CD4-positive, alpha-beta memory T cell (primary cell): ENCODE results near the gene PGGHG. TPM values are rescaled to one million over a fixed set of nuclear protein-coding genes. Genes with fewer than 3 reads are reported as not detected.

ENCODE experiments used
- CTCF ChIA-PET: fragments of 350-600 bp; sonication (Branson Sonifier 250); formaldehyde crosslinking; loops from one replicate; lab custom pipeline; 2021; ENCODE audit warnings: inconsistent platforms; ENCODE audit not compliant: partially characterized antibody; lab: Charles Lee
- POLR2A ChIA-PET: fragments of 350-600 bp; sonication (Branson Sonifier 250); formaldehyde crosslinking; loops from one replicate; lab custom pipeline; 2021; ENCODE audit not compliant: partially characterized antibody; lab: Charles Lee
- DNase-seq, 5 donors: peaks; one replicate each; pipeline versions ENCODE4 v3.0.0 to v3.0.0-alpha.2; 2020 to 2022; ENCODE audit warnings: mixed read lengths in 1 of 5
- H3K27ac ChIP-seq: one replicate; pipeline ENCODE4 v1.7.0; 2013; ENCODE audit warnings: low read depth, low read length
- H3K27me3 ChIP-seq: 2 replicates; pipeline ENCODE4 v1.7.0; 2013; ENCODE audit warnings: mild to moderate bottlenecking, low read length, moderate library complexity; ENCODE audit not compliant: insufficient read depth
- H3K36me3 ChIP-seq: 2 replicates; pipeline ENCODE4 v1.7.0; 2013; ENCODE audit warnings: mild to moderate bottlenecking, low read length, moderate library complexity; ENCODE audit not compliant: insufficient read depth
- H3K4me1 ChIP-seq: 2 replicates; pipeline ENCODE4 v1.7.0; 2013; ENCODE audit warnings: mild to moderate bottlenecking, low read length, moderate library complexity; ENCODE audit not compliant: insufficient read depth
- H3K4me3 ChIP-seq, 2 donors: one replicate each; pipeline ENCODE4 v1.7.0; 2013; ENCODE audit warnings: low read length in 2 of 2, mild to moderate bottlenecking in 1 of 2
- H3K9me3 ChIP-seq, 2 donors: one replicate each; pipeline ENCODE4 v1.7.0; 2013; ENCODE audit warnings: low read length in 2 of 2, control low read depth in 1 of 2; ENCODE audit not compliant: control insufficient read depth in 1 of 2
- H3K27ac Mint-ChIP-seq, 7 donors: one replicate each; pipeline ENCODE4 v1.8.0; 2020 to 2021; ENCODE audit warnings: mixed read lengths in 7 of 7, mild to moderate bottlenecking in 6 of 7, inconsistent platforms in 3 of 7, moderate library complexity in 3 of 7
- H3K27me3 Mint-ChIP-seq, 2 donors: one replicate each; pipeline ENCODE4 v1.8.0; 2020 to 2021; ENCODE audit warnings: mixed read lengths in 2 of 2
- H3K36me3 Mint-ChIP-seq, 2 donors: one replicate each; pipeline ENCODE4 v1.8.0; 2020 to 2021; ENCODE audit warnings: mixed read lengths in 2 of 2, inconsistent platforms in 1 of 2, mild to moderate bottlenecking in 1 of 2
- H3K4me1 Mint-ChIP-seq, 4 donors: one replicate each; pipeline ENCODE4 v1.8.0; 2020 to 2021; ENCODE audit warnings: mixed read lengths in 4 of 4, mild to moderate bottlenecking in 1 of 4
- H3K4me3 Mint-ChIP-seq, 8 donors: one replicate each; pipeline ENCODE4 v1.8.0; 2020 to 2021; ENCODE audit warnings: mixed read lengths in 8 of 8, mild to moderate bottlenecking in 7 of 8, moderate library complexity in 6 of 8, inconsistent platforms in 3 of 8
- H3K9me3 Mint-ChIP-seq, 8 donors: one replicate each; pipeline ENCODE4 v1.8.0; 2020 to 2021; ENCODE audit warnings: mixed read lengths in 8 of 8, mild to moderate bottlenecking in 5 of 8, inconsistent platforms in 3 of 8, moderate library complexity in 1 of 8
- intact Hi-C: fragments of 100-400 bp; cut with micrococcal nuclease; formaldehyde crosslinking; loops from one replicate; pipeline ENCODE4 v1.15.1; 2023
- polyA plus RNA-seq, 2 donors: library from polyadenylated mRNA; unstranded; fragments of 300-500 nt; fragmentation: Illumina TruSeq; gene quantifications; one replicate each; pipeline ENCODE4 v1.2.3, GENCODE V29; 2021
- total RNA-seq, 2 experiments: library from RNA; stranded (reverse); gene quantifications; one replicate each; pipeline ENCODE4 v1.2.3, GENCODE V29; 2021

Gene PGGHG
- total and polyA plus RNA-seq, 4 experiments from 2014 or later: 3.0 to 304 (median 155) TPM

GRCh38 chr11:279966-280705 is 8.8 kb upstream of the PGGHG start:
- peak in 4 of 5 donors; percentile 55 to 61 (median 57) for DNase-seq
- Mint-ChIP-seq H3K27ac (peak overlapping the region in 4 of 7 donors; percentile 70 to 92 (median 90)), H3K36me3 (peaks cover 26 to 30% of the 10 kb centered on the region in 2 donors), H3K9me3 (peaks cover 0 to 9% (median 2%) of the 10 kb centered on the region in 8 donors), H3K4me3 (peak overlapping the region; percentile 86 to 92 (median 88)), H3K27me3 (no peaks in the 10 kb centered on the region), H3K4me1 (peaks cover 30 to 61% (median 46%) of the 10 kb centered on the region in 4 donors)
- ChIA-PET POLR2A (interaction anchor here (1.1 to 14.3 kb wide), 19 partner anchors 10 to 226 kb away, joined by 3 to 549 read pairs (median 12); partner anchors contain the start of genes BET1L, IFITM1, IFITM5 and PGGHG), CTCF (interaction anchor here (1.0 to 8.4 kb wide), 7 partner anchors 13 to 75 kb away, joined by 3 to 81 read pairs (median 7); no protein-coding TSS in a partner anchor)
- Histone ChIP-seq H3K27ac (no peak overlapping the region), H3K4me1 (peaks cover 60% of the 10 kb centered on the region), H3K4me3 (peak overlapping the region in 1 of 2 donors; percentile 59), H3K9me3 (no peaks in the 10 kb centered on the region), H3K36me3 (no peaks in the 10 kb centered on the region), H3K27me3 (no peaks in the 10 kb centered on the region)
- intact Hi-C loops: loop anchor here (1.0 to 2.0 kb wide), 4 partner anchors 11 to 73 kb away; partner anchors contain the start of genes BET1L and RIC8A

DNA sequence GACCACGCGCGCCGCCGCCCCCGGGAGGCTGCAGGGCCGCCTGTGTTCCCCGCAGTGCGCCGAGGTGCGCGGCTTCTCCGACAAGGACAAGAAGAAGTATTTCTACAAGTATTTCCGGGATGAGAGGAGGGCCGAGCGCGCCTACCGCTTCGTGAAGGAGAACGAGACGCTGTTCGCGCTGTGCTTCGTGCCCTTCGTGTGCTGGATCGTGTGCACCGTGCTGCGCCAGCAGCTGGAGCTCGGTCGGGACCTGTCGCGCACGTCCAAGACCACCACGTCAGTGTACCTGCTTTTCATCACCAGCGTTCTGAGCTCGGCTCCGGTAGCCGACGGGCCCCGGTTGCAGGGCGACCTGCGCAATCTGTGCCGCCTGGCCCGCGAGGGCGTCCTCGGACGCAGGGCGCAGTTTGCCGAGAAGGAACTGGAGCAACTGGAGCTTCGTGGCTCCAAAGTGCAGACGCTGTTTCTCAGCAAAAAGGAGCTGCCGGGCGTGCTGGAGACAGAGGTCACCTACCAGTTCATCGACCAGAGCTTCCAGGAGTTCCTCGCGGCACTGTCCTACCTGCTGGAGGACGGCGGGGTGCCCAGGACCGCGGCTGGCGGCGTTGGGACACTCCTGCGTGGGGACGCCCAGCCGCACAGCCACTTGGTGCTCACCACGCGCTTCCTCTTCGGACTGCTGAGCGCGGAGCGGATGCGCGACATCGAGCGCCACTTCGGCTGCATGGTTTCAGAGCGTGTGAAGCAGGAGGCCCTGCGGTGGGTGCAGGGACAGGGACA is 8.0 kb upstream of the PGGHG start:
- Mint-ChIP-seq H3K9me3 (peaks cover 0 to 9% (median 2%) of the 10 kb centered on the region in 8 donors), H3K27me3 (no peaks in the 10 kb centered on the region), H3K4me1 (peaks cover 30 to 68% (median 50%) of the 10 kb centered on the region in 4 donors), H3K4me3 (peak overlapping the region; percentile 88 to 93 (median 90)), H3K27ac (peak overlapping the region; percentile 52 to 94 (median 87)), H3K36me3 (peaks cover 25 to 30% of the 10 kb centered on the region in 2 donors)
- H3K4me1 ChIP-seq: peaks cover 65% of the 10 kb centered on the region
- no peak overlapping the region for H3K27ac ChIP-seq
- peak overlapping the region; percentile 24 to 59 for H3K4me3 ChIP-seq
- no peaks in the 10 kb centered on the region for H3K36me3 ChIP-seq
- H3K27me3 ChIP-seq: no peaks in the 10 kb centered on the region
- ChIA-PET CTCF (interaction anchor here (0.8 to 8.4 kb wide), 6 partner anchors 9 to 74 kb away, joined by 3 to 81 read pairs (median 10); no protein-coding TSS in a partner anchor), POLR2A (interaction anchor here (0.9 to 14.3 kb wide), 18 partner anchors 10 to 169 kb away, joined by 3 to 549 read pairs (median 17); partner anchors contain the start of genes BET1L, IFITM1, IFITM5 and PGGHG)
- no peaks in the 10 kb centered on the region for H3K9me3 ChIP-seq
- peak in 4 of 5 donors; percentile 48 to 60 (median 54) for DNase-seq
- intact Hi-C loops: loop anchor here (1.0 to 2.0 kb wide), 3 partner anchors 30 to 74 kb away; partner anchors contain the start of genes BET1L and RIC8A

DNA sequence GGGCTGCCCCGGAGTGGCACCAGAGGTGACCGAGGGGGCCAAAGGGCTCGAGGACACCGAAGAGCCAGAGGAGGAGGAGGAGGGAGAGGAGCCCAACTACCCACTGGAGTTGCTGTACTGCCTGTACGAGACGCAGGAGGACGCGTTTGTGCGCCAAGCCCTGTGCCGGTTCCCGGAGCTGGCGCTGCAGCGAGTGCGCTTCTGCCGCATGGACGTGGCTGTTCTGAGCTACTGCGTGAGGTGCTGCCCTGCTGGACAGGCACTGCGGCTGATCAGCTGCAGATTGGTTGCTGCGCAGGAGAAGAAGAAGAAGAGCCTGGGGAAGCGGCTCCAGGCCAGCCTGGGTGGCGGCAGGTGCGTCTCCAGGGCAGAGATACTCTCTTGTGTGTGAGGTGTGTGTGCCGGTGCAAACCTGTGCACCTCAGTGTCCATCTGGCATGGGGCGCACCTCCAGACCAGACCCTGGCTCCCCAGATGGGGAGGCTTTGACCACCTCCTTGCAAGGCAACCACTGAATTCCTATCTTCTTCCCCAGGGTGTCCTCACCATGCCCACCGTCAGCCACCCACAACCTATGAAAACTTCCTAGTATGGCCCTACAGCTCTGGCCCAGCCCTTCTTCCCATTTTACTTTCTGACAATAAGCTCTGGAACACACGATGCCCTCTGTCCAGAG is 7.3 kb upstream of the PGGHG start:
- Histone ChIP-seq H3K4me3 (peak overlapping the region; percentile 24 to 59), H3K27me3 (no peaks in the 10 kb centered on the region), H3K4me1 (peaks cover 73% of the 10 kb centered on the region), H3K36me3 (no peaks in the 10 kb centered on the region), H3K9me3 (no peaks in the 10 kb centered on the region), H3K27ac (peak overlapping the region; percentile 11)
- peak overlapping the region; percentile 88 to 93 (median 90) for H3K4me3 Mint-ChIP-seq
- H3K27ac Mint-ChIP-seq: peak overlapping the region in 6 of 7 donors; percentile 60 to 90 (median 77)
- ChIA-PET CTCF (interaction anchor here (0.8 to 8.4 kb wide), 5 partner anchors 10 to 73 kb away, joined by 3 to 81 read pairs (median 14); no protein-coding TSS in a partner anchor), POLR2A (interaction anchor here (0.9 to 14.3 kb wide), 18 partner anchors 10 to 125 kb away, joined by 3 to 549 read pairs (median 16); partner anchors contain the start of genes BET1L, IFITM1, IFITM5 and PGGHG)
- peaks cover 22 to 29% of the 10 kb centered on the region in 2 donors for H3K36me3 Mint-ChIP-seq
- H3K9me3 Mint-ChIP-seq: peaks cover 0 to 4% (median under 1%) of the 10 kb centered on the region in 8 donors
- intact Hi-C loops: loop anchor here (2.0 kb wide), 2 partner anchors 31 kb away; no protein-coding TSS in a partner anchor
- no peak for DNase-seq
- H3K27me3 Mint-ChIP-seq: no peaks in the 10 kb centered on the region
- peaks cover 30 to 67% (median 53%) of the 10 kb centered on the region in 4 donors for H3K4me1 Mint-ChIP-seq

GRCh38 chr11:282171-282570 is 6.8 kb upstream of the PGGHG start:
- no peaks in the 10 kb centered on the region for H3K27me3 Mint-ChIP-seq
- peak overlapping the region in 6 of 7 donors; percentile 62 to 87 (median 84) for H3K27ac Mint-ChIP-seq
- peak overlapping the region; percentile 88 to 93 (median 90) for H3K4me3 Mint-ChIP-seq
- intact Hi-C loops: no loop called here
- H3K27ac ChIP-seq: peak overlapping the region; percentile 11
- CTCF ChIA-PET: interaction anchor here (1.1 to 8.4 kb wide), 4 partner anchors 15 to 168 kb away, joined by 7 to 81 read pairs (median 24); partner anchors contain the start of gene PTDSS2
- peaks cover 33 to 72% (median 53%) of the 10 kb centered on the region in 4 donors for H3K4me1 Mint-ChIP-seq
- H3K4me1 ChIP-seq: peaks cover 78% of the 10 kb centered on the region
- peaks cover 19 to 30% of the 10 kb centered on the region in 2 donors for H3K36me3 Mint-ChIP-seq
- H3K9me3 ChIP-seq: no peaks in the 10 kb centered on the region
- H3K36me3 ChIP-seq: no peaks in the 10 kb centered on the region
- peak overlapping the region in 1 of 2 donors; percentile 59 for H3K4me3 ChIP-seq
- no peaks in the 10 kb centered on the region for H3K27me3 ChIP-seq
- no peak for DNase-seq
- POLR2A ChIA-PET: interaction anchor here (0.9 to 14.3 kb wide), 14 partner anchors 9 to 124 kb away, joined by 3 to 549 read pairs (median 22); partner anchors contain the start of genes IFITM1, IFITM5, PGGHG and PSMD13
- H3K9me3 Mint-ChIP-seq: peaks cover 0 to 4% (median 0%) of the 10 kb centered on the region in 8 donors

DNA sequence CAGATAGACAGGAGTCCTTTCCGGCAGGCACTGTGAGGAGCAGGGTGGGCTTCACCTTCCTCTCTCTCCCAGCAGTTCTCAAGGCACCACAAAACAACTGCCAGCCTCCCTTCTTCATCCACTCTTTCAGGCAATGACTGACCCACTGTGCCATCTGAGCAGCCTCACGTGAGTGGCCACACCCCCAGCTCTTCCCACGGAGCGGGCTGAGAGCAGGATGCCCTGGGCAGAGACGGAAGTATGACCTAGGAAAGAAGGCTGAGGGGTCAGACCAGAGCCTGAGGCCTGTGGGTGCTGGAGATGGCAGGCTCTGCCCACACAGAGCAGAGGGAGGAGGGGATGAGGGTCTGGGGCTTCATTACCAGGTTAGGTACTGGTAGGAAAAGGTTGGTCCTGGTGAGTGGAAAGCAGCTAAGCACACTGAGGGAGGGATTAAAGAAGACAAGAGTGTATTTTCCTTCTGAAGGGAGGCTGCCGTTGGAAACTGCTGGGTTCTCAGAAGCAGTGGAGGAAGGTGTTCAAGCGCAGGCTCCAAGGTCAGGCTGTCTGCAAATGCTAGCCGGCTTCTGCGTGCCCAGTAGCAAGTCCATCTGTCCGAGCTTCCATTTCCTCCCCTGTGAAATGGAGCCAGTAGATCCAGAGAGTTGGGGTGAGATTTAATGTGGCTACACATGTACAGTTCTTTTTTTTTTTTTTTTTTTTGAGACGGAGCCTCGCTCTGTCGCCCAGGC is 6.1 kb upstream of the PGGHG start:
- H3K4me3 Mint-ChIP-seq: peak overlapping the region; percentile 88 to 93 (median 90)
- H3K9me3 ChIP-seq: no peaks in the 10 kb centered on the region
- peak in 1 of 5 donors; percentile 14 for DNase-seq
- intact Hi-C loops: no loop called here
- no peaks in the 10 kb centered on the region for H3K27me3 ChIP-seq
- no peak overlapping the region for H3K27ac ChIP-seq
- no peak overlapping the region for H3K4me3 ChIP-seq
- H3K36me3 Mint-ChIP-seq: peaks cover 16 to 34% of the 10 kb centered on the region in 2 donors
- H3K36me3 ChIP-seq: no peaks in the 10 kb centered on the region
- H3K4me1 ChIP-seq: peaks cover 74% of the 10 kb centered on the region
- H3K4me1 Mint-ChIP-seq: peaks cover 30 to 70% (median 52%) of the 10 kb centered on the region in 4 donors
- ChIA-PET POLR2A (interaction anchor here (1.0 to 14.3 kb wide), 11 partner anchors 9 to 76 kb away, joined by 3 to 549 read pairs (median 23); partner anchors contain the start of genes IFITM1, IFITM5, PGGHG and PSMD13), CTCF (interaction anchor here (1.1 to 8.4 kb wide), 5 partner anchors 15 to 167 kb away, joined by 6 to 81 read pairs (median 14); partner anchors contain the start of gene PTDSS2)
- peaks cover 0 to 4% (median 0%) of the 10 kb centered on the region in 8 donors for H3K9me3 Mint-ChIP-seq
- H3K27me3 Mint-ChIP-seq: no peaks in the 10 kb centered on the region
- H3K27ac Mint-ChIP-seq: peak overlapping the region in 5 of 7 donors; percentile 62 to 87 (median 86)
